Fibroblast of skin of scalp (primary cell): ENCODE measurements around the gene SPTBN1.

Experiments
- DNase-seq: peaks from one replicate; pipeline ENCODE4 v3.0.0-alpha.2; 2013

SPTBN1 gene

GRCh38 chr2:54531558-54531957 is 75.4 kb downstream of the SPTBN1 start:
- no peak for DNase-seq

DNA sequence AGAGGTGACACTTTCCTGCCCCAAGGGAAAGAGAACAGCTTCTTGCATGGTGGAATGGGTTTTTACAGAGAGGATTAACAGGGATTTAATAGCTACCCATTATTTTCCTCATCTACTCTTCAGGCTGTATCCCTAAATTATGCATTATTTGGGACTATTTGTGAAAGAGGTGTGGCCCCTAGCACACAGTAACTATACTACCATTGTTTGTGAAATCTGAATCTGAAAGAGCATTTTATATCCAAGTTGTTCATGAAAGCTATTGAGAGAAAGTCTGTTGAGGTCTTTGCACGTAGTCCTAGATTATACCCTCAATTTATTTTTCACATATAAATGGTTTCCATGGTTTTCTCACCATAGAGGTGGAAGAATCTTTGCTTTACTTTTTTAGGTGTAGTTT is 78.1 kb downstream of the SPTBN1 start:
- DNase-seq, result no peak

GRCh38 chr2:54534625-54535024 is 78.5 kb downstream of the SPTBN1 start:
- DNase-seq, result no peak

- no peak for DNase-seq
These were observed 79.6 kb downstream of the SPTBN1 start for GRCh38 chr2:54535599-54536195.

- no peak for DNase-seq
These were observed 80.6 kb downstream of the SPTBN1 start for GRCh38 chr2:54536720-54537119.

DNA sequence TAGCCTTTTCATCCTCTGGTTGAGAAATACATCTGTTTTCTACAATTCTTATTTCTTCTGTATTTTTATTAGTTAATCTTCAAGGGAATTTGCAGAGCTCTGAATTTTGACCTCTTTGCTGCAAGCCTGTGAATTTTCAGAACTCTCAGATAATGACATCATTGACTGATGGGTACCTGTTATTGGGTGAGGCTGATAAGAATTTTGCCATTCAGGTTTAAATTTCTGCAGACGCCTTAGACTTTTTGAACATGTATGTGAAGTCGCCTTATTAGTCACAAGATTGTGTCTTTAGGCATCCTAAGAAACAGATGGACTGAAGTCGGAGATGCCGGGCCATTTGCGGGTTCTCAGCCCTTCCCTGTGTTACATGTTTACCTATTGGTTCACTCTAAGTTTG is 82.4 kb downstream of the SPTBN1 start:
- no peak for DNase-seq

GRCh38 chr2:54539683-54540082 is 83.6 kb downstream of the SPTBN1 start:
- DNase-seq, result no peak

DNA sequence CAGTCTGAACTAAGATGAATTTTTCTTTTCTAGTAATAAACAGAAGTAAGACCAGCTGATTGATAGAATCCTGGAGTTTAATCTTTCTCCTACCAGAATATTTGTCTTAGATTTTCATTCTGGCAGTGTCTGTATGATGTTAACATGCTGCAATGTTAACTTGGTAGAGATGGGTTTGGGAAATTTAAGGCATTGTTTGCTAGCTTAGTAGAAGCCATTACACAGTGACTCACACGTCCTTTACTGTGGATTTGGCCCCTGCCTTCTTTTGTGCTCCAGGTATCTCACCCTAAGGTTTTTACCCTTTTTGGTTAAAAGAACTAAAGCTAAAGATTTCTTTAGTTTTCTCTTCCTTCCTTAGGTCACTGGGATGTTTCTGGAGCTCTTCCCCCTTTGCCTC is 84.1 kb downstream of the SPTBN1 start:
- no peak for DNase-seq

DNA sequence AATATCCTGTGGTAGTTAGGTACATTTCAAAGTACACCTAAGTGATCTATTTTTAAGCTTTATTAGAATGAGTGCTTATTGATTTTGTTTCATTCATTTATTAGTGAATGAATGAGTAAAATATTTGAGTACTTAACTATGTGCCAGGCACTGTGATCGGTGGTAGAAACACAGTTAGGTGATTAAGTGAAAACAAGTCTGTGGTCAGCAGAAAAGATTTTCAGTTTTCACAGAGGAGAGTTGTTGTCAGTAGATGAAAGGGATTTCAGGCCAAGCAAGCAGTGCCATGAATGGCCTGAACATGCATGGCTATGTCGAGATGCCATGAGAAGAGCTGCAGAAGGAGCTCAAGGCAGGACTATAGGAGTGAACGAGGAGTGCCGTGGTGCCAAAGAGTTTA is 85.9 kb downstream of the SPTBN1 start:
- DNase-seq, result no peak

GRCh38 chr2:54543733-54544396 is 87.7 kb downstream of the SPTBN1 start:
- no peak for DNase-seq

DNA sequence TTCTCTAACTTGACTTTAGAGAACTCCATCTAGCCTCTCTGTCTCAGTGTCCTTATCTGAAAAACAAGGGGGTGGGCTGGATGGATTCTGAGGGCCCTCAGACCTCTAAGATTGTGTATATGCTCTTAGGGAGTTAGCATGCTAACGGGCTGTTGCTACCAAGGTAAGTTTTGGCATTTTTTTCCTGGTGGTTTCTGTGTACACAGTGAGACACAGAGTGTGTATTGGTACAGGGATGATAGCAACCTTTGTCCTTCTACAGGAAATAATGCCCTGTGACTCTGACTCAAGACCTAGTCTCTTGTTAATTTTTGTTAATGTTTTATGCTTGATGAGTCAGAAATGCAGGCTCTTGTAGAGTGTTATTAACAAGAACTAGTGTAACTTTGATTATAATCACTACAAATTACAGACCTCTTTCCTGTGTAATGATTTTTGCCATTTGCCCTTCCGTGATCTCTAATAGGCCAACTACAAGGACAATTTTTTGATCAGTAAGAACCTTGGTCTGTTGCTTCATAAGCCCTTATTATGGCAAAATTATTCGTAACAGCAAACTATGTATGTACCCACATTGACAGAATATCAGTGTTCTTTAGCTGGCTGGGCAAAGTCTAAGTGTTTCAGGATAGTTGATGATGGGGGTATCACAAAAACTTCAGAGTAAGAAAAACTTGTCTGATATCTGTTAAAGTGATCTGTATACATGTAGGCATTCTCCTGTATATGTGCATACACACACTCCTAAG is 89.7 kb downstream of the SPTBN1 start:
- no peak for DNase-seq

DNA sequence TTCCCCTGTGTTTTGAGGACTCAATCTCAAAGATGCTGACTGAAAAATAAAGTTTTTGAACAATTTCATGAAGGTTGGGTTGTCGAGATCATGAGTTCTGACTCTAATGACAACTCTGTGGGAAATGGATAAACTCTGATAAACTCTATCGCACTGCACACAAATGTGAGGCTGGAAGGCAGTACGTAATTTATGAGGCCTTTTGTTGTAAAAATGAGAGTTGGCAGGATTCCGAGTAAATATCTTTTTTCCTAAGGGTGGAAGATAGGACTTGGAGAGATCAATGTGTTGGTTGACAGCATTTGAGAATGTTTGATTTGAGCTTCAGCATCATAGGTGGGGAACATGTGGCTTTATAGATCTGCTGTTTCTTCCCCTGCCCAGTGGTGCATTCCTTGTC is 90.4 kb downstream of the SPTBN1 start:
- no peak for DNase-seq

GRCh38 chr2:54546923-54547720 is 91.0 kb downstream of the SPTBN1 start:
- DNase-seq, result no peak

DNA sequence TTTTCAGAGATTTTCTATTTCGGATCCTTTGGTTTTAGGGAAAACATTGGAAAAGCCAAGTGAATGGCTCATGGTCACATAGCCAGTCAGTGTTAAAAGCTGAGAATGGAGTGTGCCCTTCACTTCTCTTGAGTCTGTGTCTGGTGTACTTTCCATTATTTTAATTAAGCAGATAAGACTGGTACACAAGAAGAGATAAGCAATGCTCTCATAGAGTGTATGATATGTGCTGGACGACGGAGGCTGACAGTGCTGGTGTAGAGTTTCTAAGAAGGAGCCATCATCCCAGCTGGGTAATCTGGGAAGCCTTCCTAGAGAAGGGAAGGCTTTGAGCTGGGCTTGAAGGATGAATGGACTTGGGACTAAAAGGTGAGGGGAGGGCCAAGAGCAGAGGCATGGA is 93.3 kb downstream of the SPTBN1 start:
- DNase-seq, result no peak

GRCh38 chr2:54549917-54550518 is 93.9 kb downstream of the SPTBN1 start:
- no peak for DNase-seq

DNA sequence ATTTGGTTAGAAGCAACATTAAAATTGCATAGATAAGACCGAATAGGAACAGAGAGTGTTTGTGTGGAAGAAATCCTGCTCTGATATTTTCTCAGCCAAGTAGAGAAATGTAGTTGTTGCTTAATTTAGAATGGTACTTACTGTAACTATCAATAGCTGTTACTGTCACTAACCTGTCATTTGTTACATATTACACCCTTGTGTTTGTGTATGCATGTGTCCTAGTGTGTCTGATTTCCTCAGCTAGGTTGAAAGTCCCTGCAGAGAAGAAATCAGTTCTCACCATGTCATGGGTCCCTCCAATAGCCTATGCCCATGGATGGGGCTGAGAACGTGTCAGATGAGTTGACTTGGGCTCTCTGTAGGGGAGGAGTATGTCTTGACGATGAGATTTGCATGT is 94.4 kb downstream of the SPTBN1 start:
- no peak for DNase-seq

- DNase-seq, result no peak
These were observed 95.1 kb downstream of the SPTBN1 start for GRCh38 chr2:54551123-54551756.

- DNase-seq, result no peak
These were observed 96.9 kb downstream of the SPTBN1 start for GRCh38 chr2:54553075-54553474.

DNA sequence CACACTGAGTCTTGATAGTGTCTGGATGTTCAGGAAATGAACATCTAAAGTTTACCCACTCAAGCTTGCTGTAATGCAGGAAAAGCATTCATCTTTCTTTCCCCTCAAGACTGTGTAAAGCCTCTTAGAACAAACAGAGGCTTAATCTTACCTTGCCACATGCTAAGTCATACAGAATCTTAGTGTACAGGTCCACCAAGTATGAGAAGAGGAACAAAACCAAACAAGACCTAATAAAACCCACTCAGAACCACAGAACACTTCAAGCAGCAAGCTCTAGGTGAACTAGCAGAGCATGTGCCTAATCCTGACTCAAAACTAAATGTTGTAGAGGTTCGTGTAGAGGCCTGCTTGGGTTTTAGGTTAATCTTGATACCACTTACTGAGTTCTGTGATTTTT is 97.6 kb downstream of the SPTBN1 start:
- DNase-seq, result no peak

DNA sequence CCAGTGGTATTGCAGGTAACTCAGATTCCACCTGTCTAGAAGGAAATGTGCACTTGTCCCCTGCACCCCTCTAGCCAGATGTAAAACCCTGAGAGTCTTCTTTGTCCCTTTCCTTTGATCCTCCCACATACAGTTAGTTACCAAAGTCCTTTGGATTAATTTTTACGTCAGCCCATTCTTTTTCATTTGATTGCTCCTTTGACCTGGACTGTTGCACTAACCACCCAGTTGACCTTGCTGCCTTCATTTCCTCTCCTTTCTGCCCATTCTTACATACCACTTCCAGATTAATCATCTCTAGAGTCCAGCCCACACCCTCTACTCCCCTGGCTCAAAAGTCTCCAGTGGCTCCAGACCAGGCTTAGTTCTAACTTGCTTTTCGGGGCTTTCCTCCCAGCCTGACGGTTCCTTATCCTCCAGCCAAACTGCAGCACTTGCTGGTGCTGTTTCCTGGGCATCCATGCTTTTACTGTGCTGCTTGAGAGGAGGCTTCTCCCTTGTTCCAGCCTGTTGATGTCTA is 99.3 kb downstream of the SPTBN1 start:
- no peak for DNase-seq

DNA sequence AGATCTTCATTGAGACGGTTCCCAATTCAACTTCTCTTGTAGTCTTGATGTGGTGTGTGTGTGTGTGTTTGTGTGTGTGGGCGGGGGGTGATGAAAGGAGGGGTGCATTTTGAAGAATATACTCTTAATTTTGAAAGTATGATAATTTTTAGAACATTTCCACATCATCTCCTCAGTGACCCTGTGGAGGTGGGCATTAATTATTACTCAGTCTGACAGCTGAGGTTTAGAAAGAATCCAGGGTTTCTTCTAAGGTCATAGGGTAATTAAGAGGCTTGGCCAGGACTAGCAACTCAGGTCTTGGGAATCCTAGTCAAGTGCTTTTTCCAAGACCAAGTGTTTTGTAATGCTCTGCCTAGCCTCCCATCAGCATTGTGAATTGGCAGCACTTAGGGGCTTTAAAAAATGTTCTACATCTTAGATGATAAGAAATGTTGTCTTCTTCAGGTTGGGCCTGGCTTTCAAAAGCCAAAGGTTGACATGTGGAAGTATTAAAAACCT is 100.5 kb downstream of the SPTBN1 start:
- DNase-seq, result no peak

DNA sequence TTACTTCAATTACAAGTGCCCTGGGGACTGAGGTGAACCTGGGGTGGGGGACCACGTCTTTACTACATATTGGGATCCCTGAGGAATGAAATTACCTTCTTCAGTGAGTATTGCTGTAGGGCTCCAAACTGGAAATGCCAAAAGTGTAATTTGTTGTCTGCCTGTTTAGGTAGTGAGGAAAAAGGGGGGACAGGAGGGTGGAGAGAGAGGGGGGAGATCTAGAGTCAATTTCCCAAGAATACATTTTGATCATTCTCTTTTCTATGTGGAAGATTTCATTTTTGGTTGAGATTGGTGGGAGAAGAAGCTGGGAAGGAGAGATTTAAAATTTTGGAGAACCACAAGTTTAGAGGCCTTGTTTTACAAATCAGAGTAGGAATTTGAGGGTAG is 101.1 kb downstream of the SPTBN1 start:
- no peak for DNase-seq
